Endothelial cell of umbilical vein (primary cell): ENCODE data around the gene CDC42BPB. TPM values are rescaled to one million over a fixed set of nuclear protein-coding genes. Genes with fewer than 3 reads are reported as not detected.

ENCODE experiments used
- BruUV-seq: library from RNA; stranded (reverse); fragments of 400-500 nt; replicated peaks from 2 replicates; lab custom pipeline; 2021; lab: Mats Ljungman, UMichigan
- CTCF ChIA-PET: fragments of 300-600, 350-600 bp; sonication (Branson Sonifier 250); formaldehyde crosslinking; loops from one replicate; lab custom pipeline; 2021; ENCODE audit warnings: antibody characterized with exemption, inconsistent platforms; lab: Charles Lee
- POLR2A ChIA-PET: fragments of 300-600, 350-600 bp; sonication (Branson Sonifier 250); formaldehyde crosslinking; loops from one replicate; lab custom pipeline; 2021; ENCODE audit warnings: antibody characterized with exemption, inconsistent platforms; lab: Charles Lee
- DNase-seq: peaks from one replicate; pipeline ENCODE4 v3.0.0-alpha.2; 2011; ENCODE audit warnings: low read depth, low spot score
- FAIRE-seq: peaks from 2 replicates; lab custom pipeline; 2011; peaks lifted over from hg19 to GRCh38; lab: Jason Lieb, UNC
- H2AFZ ChIP-seq: 2 replicates; pipeline ENCODE4 v1.6.0; 2012; ENCODE audit warnings: low read depth, low read length, control low read depth, inconsistent platforms
- H3K27ac ChIP-seq: 2 replicates; pipeline ENCODE4 v1.5.1; 2011; ENCODE audit warnings: low read depth, mild to moderate bottlenecking, control low read depth, low read length, moderate library complexity; ENCODE audit not compliant: insufficient read depth
- H3K27me3 ChIP-seq, 2 experiments: 2 replicates each; pipeline versions ENCODE4 v1.6.0 to v1.6.1; 2011; ENCODE audit warnings: low read length in 2 of 2, mixed read lengths in 1 of 2; ENCODE audit not compliant: control insufficient read depth in 2 of 2, insufficient read depth in 2 of 2
- H3K36me3 ChIP-seq, 2 experiments: 2 replicates in 1 of 2; 3 replicates in 1 of 2; pipeline ENCODE4 v1.5.1; 2011; ENCODE audit warnings: low read length in 2 of 2, mild to moderate bottlenecking in 1 of 2, moderate library complexity in 1 of 2; ENCODE audit not compliant: control insufficient read depth in 2 of 2, insufficient read depth in 2 of 2; ENCODE audit errors: extremely low read depth in 1 of 2
- H3K4me1 ChIP-seq: 3 replicates; pipeline ENCODE4 v1.5.1; 2011; ENCODE audit warnings: mild to moderate bottlenecking, low read length; ENCODE audit not compliant: control insufficient read depth, insufficient read depth; ENCODE audit errors: extremely low read depth
- H3K4me2 ChIP-seq: 2 replicates; pipeline ENCODE4 v1.6.1; 2011; ENCODE audit warnings: low read length, control low read depth, mixed read lengths; ENCODE audit not compliant: insufficient read depth
- H3K4me3 ChIP-seq, 3 experiments: fragments of 200-600 bp in 1 of 3; sonication (generic), shearing (Covaris generic) in 1 of 3; replicated peaks in 1 of 3; 2 replicates each; pipeline ENCODE4 v1.5.1; 2011 to 2016; ENCODE audit warnings: control low read depth in 3 of 3, low read length in 3 of 3, mild to moderate bottlenecking in 2 of 3, inconsistent platforms in 1 of 3, low read depth in 1 of 3, moderate library complexity in 1 of 3; ENCODE audit not compliant: insufficient read depth in 1 of 3
- H3K79me2 ChIP-seq: 2 replicates; pipeline ENCODE4 v1.6.0; 2012; ENCODE audit warnings: low read length, inconsistent platforms; ENCODE audit not compliant: control insufficient read depth, insufficient read depth
- H3K9ac ChIP-seq: replicated peaks from 2 replicates; pipeline ENCODE3; 2011; ENCODE audit warnings: low read length, control low read depth; ENCODE audit not compliant: insufficient read depth; ENCODE audit errors: extremely low read depth
- H3K9me1 ChIP-seq: replicated peaks from 3 replicates; pipeline ENCODE4 v1.6.0; 2011; ENCODE audit warnings: mild to moderate bottlenecking, low read length; ENCODE audit not compliant: control insufficient read depth, insufficient read depth; ENCODE audit errors: extremely low read depth
- H3K9me3 ChIP-seq: replicated peaks from 2 replicates; pipeline ENCODE4 v1.5.1; 2012; ENCODE audit warnings: low read length, inconsistent platforms; ENCODE audit not compliant: control insufficient read depth, insufficient read depth
- H4K20me1 ChIP-seq: replicated peaks from 2 replicates; pipeline ENCODE3; 2011; ENCODE audit warnings: mild to moderate bottlenecking, low read length; ENCODE audit not compliant: control insufficient read depth, insufficient read depth; ENCODE audit errors: extremely low read depth
- EZH2 ChIP-seq: IDR thresholded peaks from 2 replicates; pipeline ENCODE4 v1.6.1; 2012; ENCODE audit warnings: borderline replicate concordance, low read depth, mild to moderate bottlenecking, moderate library complexity, low read length, inconsistent platforms; ENCODE audit not compliant: severe bottlenecking
- FOS ChIP-seq: IDR thresholded peaks from 2 replicates; pipeline ENCODE4 v1.6.1; 2011; ENCODE audit warnings: mild to moderate bottlenecking, low read length, moderate library complexity, borderline replicate concordance; ENCODE audit not compliant: insufficient read depth
- GATA2 ChIP-seq: IDR thresholded peaks from 2 replicates; pipeline ENCODE4 v1.7.0; 2011; ENCODE audit warnings: low read depth, mild to moderate bottlenecking, moderate library complexity, mixed read lengths, low read length; ENCODE audit not compliant: insufficient read length, insufficient read depth
- JUN ChIP-seq: IDR thresholded peaks from 2 replicates; pipeline ENCODE4 v1.6.1; 2011; ENCODE audit warnings: borderline replicate concordance, low read depth; ENCODE audit not compliant: insufficient read length, insufficient read depth
- MYC ChIP-seq: IDR thresholded peaks from one replicate; pipeline ENCODE4 v1.6.1; 2011; ENCODE audit warnings: mild to moderate bottlenecking, low read depth, low read length
- POLR2A ChIP-seq: IDR thresholded peaks from 2 replicates; pipeline ENCODE4 v1.6.1; 2012; ENCODE audit warnings: low read depth, mild to moderate bottlenecking, control low read depth, low read length
- POLR2AphosphoS5 ChIP-seq: IDR thresholded peaks from 2 replicates; pipeline ENCODE4 v1.6.1; 2012; ENCODE audit warnings: low read depth, mild to moderate bottlenecking, control low read depth, low read length, moderate library complexity; ENCODE audit not compliant: insufficient read depth
- dilution Hi-C: fragments of 300-500 bp; cut with MboI; formaldehyde crosslinking; loops from one replicate; pipeline ENCODE4 v1.15.0; 2019; ENCODE audit warnings: low sequenced_read_pairs; ENCODE audit not compliant: extremely low pct_ligation_motif_present
- intact Hi-C: fragments of 100-400 bp; cut with micrococcal nuclease; formaldehyde crosslinking; loops from one replicate; pipeline ENCODE4 v1.10.0; 2022
- polyA plus RNA-seq, 4 experiments: library from polyadenylated mRNA; depleted of rRNA in 3 of 4; stranded (reverse) in 3 of 4; unstranded in 1 of 4; fragments of >200 nt; gene quantifications; 2 replicates each; pipeline versions ENCODE4 v1.2.1 to v1.2.3, GENCODE V29; 2011 to 2012; ENCODE audit warnings: missing spikeins in 1 of 4
- total RNA-seq: library from RNA; stranded (reverse); gene quantifications from 2 replicates; pipeline ENCODE4 v1.2.3, GENCODE V29; 2021
- TF ChIP-seq, protein P1 (sequence below), 2 donors: IDR thresholded peaks; 1 replicate in 1 of 2; 2 replicates in 1 of 2; pipeline ENCODE4 v1.5.1; 2011; ENCODE audit warnings: low read length in 2 of 2, mild to moderate bottlenecking in 2 of 2, moderate library complexity in 2 of 2, control low read depth in 1 of 2, inconsistent platforms in 1 of 2, low read depth in 1 of 2; ENCODE audit not compliant: insufficient read depth in 1 of 2; ENCODE audit errors: extremely low read depth in 1 of 2
- TF ChIP-seq, protein P2 (sequence below): IDR thresholded peaks from 2 replicates; pipeline ENCODE4 v1.6.1; 2011; ENCODE audit not compliant: insufficient read depth, insufficient read length

Gene CDC42BPB
- total and polyA plus RNA-seq, 2 donors (not counting 3 experiments of a cell fraction or from before 2014, with no cell fraction given): 82.6 to 131 TPM

- FAIRE-seq (no peak), DNase-seq (no peak)
- H2AFZ ChIP-seq: no peak overlapping the region
- H3K36me3 ChIP-seq: peaks cover 8 to 40% of the 10 kb centered on the region in 2 experiments
- peaks cover 12% of the 10 kb centered on the region for H3K4me1 ChIP-seq
- no peaks in the 10 kb centered on the region for H4K20me1 ChIP-seq
- H3K27ac ChIP-seq: no peak overlapping the region
- no peak overlapping the region for H3K9ac ChIP-seq
- H3K4me2 ChIP-seq: no peak overlapping the region
- CTCF ChIA-PET: interaction anchor here (1.1 kb wide), 1 partner anchor 9 kb away, joined by 4 read pairs; no protein-coding TSS in a partner anchor
- no TSS peak for BruUV-seq
- dilution Hi-C loops: no loop called here
- intact Hi-C loops: no loop called here
- POLR2A ChIA-PET: no interaction called here
- H3K4me3 ChIP-seq: no peak overlapping the region
- H3K79me2 ChIP-seq: peaks cover 38% of the 10 kb centered on the region
- TF ChIP-seq POLR2A (no peak), MYC (no peak), POLR2AphosphoS5 (no peak), GATA2 (no peak), EZH2 (no peak), FOS (no peak), JUN (no peak)
- TF ChIP-seq, protein P1, sequence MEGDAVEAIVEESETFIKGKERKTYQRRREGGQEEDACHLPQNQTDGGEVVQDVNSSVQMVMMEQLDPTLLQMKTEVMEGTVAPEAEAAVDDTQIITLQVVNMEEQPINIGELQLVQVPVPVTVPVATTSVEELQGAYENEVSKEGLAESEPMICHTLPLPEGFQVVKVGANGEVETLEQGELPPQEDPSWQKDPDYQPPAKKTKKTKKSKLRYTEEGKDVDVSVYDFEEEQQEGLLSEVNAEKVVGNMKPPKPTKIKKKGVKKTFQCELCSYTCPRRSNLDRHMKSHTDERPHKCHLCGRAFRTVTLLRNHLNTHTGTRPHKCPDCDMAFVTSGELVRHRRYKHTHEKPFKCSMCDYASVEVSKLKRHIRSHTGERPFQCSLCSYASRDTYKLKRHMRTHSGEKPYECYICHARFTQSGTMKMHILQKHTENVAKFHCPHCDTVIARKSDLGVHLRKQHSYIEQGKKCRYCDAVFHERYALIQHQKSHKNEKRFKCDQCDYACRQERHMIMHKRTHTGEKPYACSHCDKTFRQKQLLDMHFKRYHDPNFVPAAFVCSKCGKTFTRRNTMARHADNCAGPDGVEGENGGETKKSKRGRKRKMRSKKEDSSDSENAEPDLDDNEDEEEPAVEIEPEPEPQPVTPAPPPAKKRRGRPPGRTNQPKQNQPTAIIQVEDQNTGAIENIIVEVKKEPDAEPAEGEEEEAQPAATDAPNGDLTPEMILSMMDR (IDR thresholded peaks at IDR 0.05; ENCODE audit: extremely low read depth in 1 of 2, insufficient read depth in 1 of 2, low read depth in 1 of 2, low read length in 2 of 2): no peak
- TF ChIP-seq, protein P2, sequence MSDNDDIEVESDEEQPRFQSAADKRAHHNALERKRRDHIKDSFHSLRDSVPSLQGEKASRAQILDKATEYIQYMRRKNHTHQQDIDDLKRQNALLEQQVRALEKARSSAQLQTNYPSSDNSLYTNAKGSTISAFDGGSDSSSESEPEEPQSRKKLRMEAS: no peak
- no peaks in the 10 kb centered on the region for H3K9me1 ChIP-seq
- H3K27me3 ChIP-seq: no peaks in the 10 kb centered on the region
- no peaks in the 10 kb centered on the region for H3K9me3 ChIP-seq
These were observed 60.4 kb downstream of the CDC42BPB start for GRCh38 chr14:102996941-102997340.
